Neural cell (in vitro differentiated cells): Measurements from ENCODE around the gene OR2T35. TPM values are rescaled to one million over a fixed set of nuclear protein-coding genes. Genes with fewer than 3 reads are reported as not detected.

ENCODE experiments used
- H2AFZ ChIP-seq: fragments of 200-600, 300-800 bp; sonication (generic), shearing (Covaris generic); 2 replicates; pipeline ENCODE4 v1.6.0; 2014; ENCODE audit warnings: low read depth, mild to moderate bottlenecking, antibody characterized with exemption, low read length, moderate library complexity
- H3F3A ChIP-seq: fragments of 200-600 bp; shearing (Covaris generic); 2 replicates; pipeline ENCODE4 v1.6.1; 2016; ENCODE audit warnings: mild to moderate bottlenecking, moderate library complexity, mixed read lengths, antibody characterized with exemption, low read length; ENCODE audit not compliant: insufficient read depth, poor library complexity, severe bottlenecking
- H3K27ac ChIP-seq: fragments of 200-600, 300-800 bp; sonication (generic), shearing (Covaris generic); 2 replicates; pipeline ENCODE4 v1.5.1; 2014; ENCODE audit warnings: mild to moderate bottlenecking, low read length, moderate library complexity
- H3K27me3 ChIP-seq: fragments of 300-800, 200-600 bp; sonication (generic), shearing (Covaris generic); 2 replicates; pipeline ENCODE4 v1.6.0; 2014; ENCODE audit warnings: mild to moderate bottlenecking, low read depth, low read length, moderate library complexity; ENCODE audit not compliant: insufficient read depth
- H3K36me3 ChIP-seq: fragments of 300-800, 200-600 bp; sonication (generic), shearing (Covaris generic); 2 replicates; pipeline ENCODE4 v1.5.1; 2014; ENCODE audit warnings: mild to moderate bottlenecking, antibody characterized with exemption, low read length, moderate library complexity; ENCODE audit not compliant: insufficient read depth
- H3K4me2 ChIP-seq: fragments of 300-800, 200-600 bp; sonication (generic), shearing (Covaris generic); 2 replicates; pipeline ENCODE4 v1.6.0; 2014; ENCODE audit warnings: mild to moderate bottlenecking, low read length
- H3K4me3 ChIP-seq: fragments of 300-800, 200-600 bp; sonication (generic), shearing (Covaris generic); 2 replicates; pipeline ENCODE4 v1.5.1; 2014; ENCODE audit warnings: mild to moderate bottlenecking, low read length, moderate library complexity
- H3K79me2 ChIP-seq: fragments of 200-600 bp; shearing (Covaris generic); replicated peaks from 2 replicates; pipeline ENCODE4 v1.6.0; 2014; ENCODE audit warnings: mild to moderate bottlenecking, low read length, moderate library complexity; ENCODE audit not compliant: insufficient read depth
- H3K9ac ChIP-seq: fragments of 300-800, 200-600 bp; sonication (generic), shearing (Covaris generic); 2 replicates; pipeline ENCODE4 v1.6.1; 2016; ENCODE audit warnings: mild to moderate bottlenecking, low read length, mixed read lengths
- H3K9me2 ChIP-seq: fragments of 200-600 bp; shearing (Covaris generic); 2 replicates; pipeline ENCODE4 v1.6.1; 2016; ENCODE audit warnings: mild to moderate bottlenecking, low read length, mixed read lengths; ENCODE audit not compliant: insufficient read depth
- H3K9me3 ChIP-seq: fragments of 200-600, 300-800 bp; sonication (generic), shearing (Covaris generic); 2 replicates; pipeline ENCODE4 v1.6.1; 2016; ENCODE audit warnings: mild to moderate bottlenecking, mixed run types, low read length, moderate library complexity, mixed read lengths
- H4K20me1 ChIP-seq: fragments of 200-600 bp; shearing (Covaris generic); 2 replicates; pipeline ENCODE4 v1.6.1; 2016; ENCODE audit warnings: mild to moderate bottlenecking, mixed run types; ENCODE audit not compliant: insufficient read depth
- CTCF ChIP-seq: fragments of 450-650 bp; IDR thresholded peaks from 2 replicates; pipeline ENCODE4 v1.5.1; 2014; ENCODE audit warnings: antibody characterized with exemption, mild to moderate bottlenecking, moderate library complexity; ENCODE audit not compliant: poor library complexity, severe bottlenecking
- EP300 ChIP-seq: fragments of 450-650 bp; conservative IDR thresholded peaks from 2 replicates; pipeline ENCODE4 v1.6.1; 2014; ENCODE audit warnings: antibody characterized with exemption, mild to moderate bottlenecking, moderate library complexity; ENCODE audit not compliant: poor library complexity, severe bottlenecking
- EZH2 ChIP-seq: fragments of 200-600, 300-800 bp; shearing (Covaris generic), sonication (generic); IDR thresholded peaks from 2 replicates; pipeline ENCODE4 v1.6.1; 2014; ENCODE audit warnings: antibody characterized with exemption, low read length, borderline replicate concordance, mild to moderate bottlenecking; ENCODE audit not compliant: insufficient read depth, poor library complexity, severe bottlenecking
- MXI1 ChIP-seq: fragments of 450-650 bp; conservative IDR thresholded peaks from 2 replicates; pipeline ENCODE4 v1.6.1; 2014; ENCODE audit warnings: antibody characterized with exemption, mild to moderate bottlenecking; ENCODE audit not compliant: poor library complexity, severe bottlenecking
- POLR2AphosphoS5 ChIP-seq: IDR thresholded peaks from 2 replicates; pipeline ENCODE4 v1.6.1; 2012
- RAD21 ChIP-seq: fragments of 450-650 bp; conservative IDR thresholded peaks from 2 replicates; pipeline ENCODE4 v1.6.1; 2014; ENCODE audit warnings: antibody characterized with exemption, mild to moderate bottlenecking, moderate library complexity
- REST ChIP-seq: IDR thresholded peaks from 2 replicates; pipeline ENCODE4 v1.6.1; 2012; ENCODE audit warnings: borderline replicate concordance
- SMC3 ChIP-seq: fragments of 450-650 bp; conservative IDR thresholded peaks from 2 replicates; pipeline ENCODE4 v1.6.1; 2014; ENCODE audit warnings: antibody characterized with exemption, mild to moderate bottlenecking, moderate library complexity; ENCODE audit not compliant: poor library complexity
- TAF1 ChIP-seq: IDR thresholded peaks from 2 replicates; pipeline ENCODE4 v1.6.1; 2012; ENCODE audit warnings: low read depth
- polyA plus RNA-seq: library from polyadenylated mRNA; depleted of rRNA; stranded (reverse); fragments of >200 nt; gene quantifications from 2 replicates; pipeline ENCODE4 v1.2.3, GENCODE V29; 2014

OR2T35 gene
- polyA plus RNA-seq, 1 donor from 2014 or later: not detected

- Histone ChIP-seq H3K36me3 (no peaks in the 10 kb centered on the region), H3K9me3 (no peaks in the 10 kb centered on the region), H3K27ac (no peak overlapping the region), H3K79me2 (no peaks in the 10 kb centered on the region), H3K4me3 (no peak overlapping the region), H3K4me2 (no peak overlapping the region), H3K9ac (no peak overlapping the region), H2AFZ (no peak overlapping the region), H4K20me1 (no peaks in the 10 kb centered on the region), H3K27me3 (no peaks in the 10 kb centered on the region), H3K9me2 (no peaks in the 10 kb centered on the region), H3F3A (no peaks in the 10 kb centered on the region)
- no peak for TF ChIP-seq SMC3
- TF ChIP-seq TAF1: no peak
- no peak for TF ChIP-seq CTCF
- TF ChIP-seq REST: no peak
- TF ChIP-seq MXI1: no peak
- TF ChIP-seq EZH2: no peak
- no peak for TF ChIP-seq EP300
- TF ChIP-seq RAD21: no peak
- no peak for TF ChIP-seq POLR2AphosphoS5
Measured at GRCh38 chr1:248688527-248689298, 43.6 kb upstream of the OR2T35 start.

- no peak overlapping the region for H3K9ac ChIP-seq
- no peaks in the 10 kb centered on the region for H3F3A ChIP-seq
- H2AFZ ChIP-seq: no peak overlapping the region
- no peak overlapping the region for H3K4me2 ChIP-seq
- no peaks in the 10 kb centered on the region for H3K36me3 ChIP-seq
- no peaks in the 10 kb centered on the region for H3K79me2 ChIP-seq
- H3K4me3 ChIP-seq: no peak overlapping the region
- H4K20me1 ChIP-seq: no peaks in the 10 kb centered on the region
- H3K27ac ChIP-seq: no peak overlapping the region
- H3K9me3 ChIP-seq: no peaks in the 10 kb centered on the region
- H3K9me2 ChIP-seq: no peaks in the 10 kb centered on the region
- TF ChIP-seq RAD21 (no peak), TAF1 (no peak), CTCF (no peak), MXI1 (no peak), REST (no peak), EP300 (no peak)
- no peaks in the 10 kb centered on the region for H3K27me3 ChIP-seq
Measured at GRCh38 chr1:248686815-248687214, 41.7 kb upstream of the OR2T35 start.
